ENCODE data around the gene BBS12.

BBS12 gene

DNA sequence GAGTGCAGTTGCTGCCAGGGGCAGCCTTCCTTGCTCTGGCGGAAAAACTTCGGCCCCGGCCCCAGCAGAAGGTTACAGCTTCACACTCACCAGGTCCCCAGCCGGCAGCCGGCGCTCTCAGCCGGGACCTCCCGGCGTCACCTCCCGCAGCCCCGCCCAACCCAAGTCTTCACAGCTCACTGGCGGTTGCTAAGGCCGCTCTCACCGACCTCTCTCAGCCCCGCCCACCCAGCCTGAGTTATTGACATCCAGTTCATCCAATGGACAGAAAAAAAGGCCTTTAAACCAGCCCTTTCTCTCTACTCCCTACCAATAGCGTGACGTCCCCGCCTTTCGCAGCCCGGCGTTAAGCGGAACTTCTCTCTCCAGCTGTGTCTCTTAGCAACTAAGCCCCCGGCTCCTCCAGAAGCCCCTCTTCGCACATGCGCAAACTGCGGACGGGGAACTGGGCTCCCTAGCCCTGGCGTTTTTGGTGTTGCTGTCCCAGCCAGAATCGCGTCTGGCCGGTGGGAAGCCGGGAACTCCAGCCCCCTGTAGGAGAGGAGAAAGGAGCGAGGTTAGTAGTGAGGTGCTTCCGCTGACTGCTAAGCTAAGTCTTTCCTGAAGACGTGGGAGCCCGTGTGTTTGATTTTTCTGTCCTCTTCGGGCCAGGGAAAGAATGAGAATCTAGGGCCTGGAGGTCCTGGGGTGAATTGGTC is at the start of gene BBS12:
TSS of gene BBS12 (plus strand) at position 376 of the 698 bp plus-strand sequence. CDS start 9,189 bp downstream, outside the sequence.
- Mint-ChIP-seq H3K36me3 (ENCODE audit: low read depth) (peaks cover 23% of the 10 kb centered on the region), H3K4me1 (peaks cover 38% of the 10 kb centered on the region), H3K27ac (peak within 1 kb of the TSS; percentile 91 to 97 (median 96)), H3K4me3 (peak within 1 kb of the TSS; percentile 95 to 96 (median 95)), H3K9me3 (peaks cover 8% of the 10 kb centered on the region), H3K27me3 (ENCODE audit: low read depth) (no peaks in the 10 kb centered on the region)
- TF ChIP-seq, protein P1, sequence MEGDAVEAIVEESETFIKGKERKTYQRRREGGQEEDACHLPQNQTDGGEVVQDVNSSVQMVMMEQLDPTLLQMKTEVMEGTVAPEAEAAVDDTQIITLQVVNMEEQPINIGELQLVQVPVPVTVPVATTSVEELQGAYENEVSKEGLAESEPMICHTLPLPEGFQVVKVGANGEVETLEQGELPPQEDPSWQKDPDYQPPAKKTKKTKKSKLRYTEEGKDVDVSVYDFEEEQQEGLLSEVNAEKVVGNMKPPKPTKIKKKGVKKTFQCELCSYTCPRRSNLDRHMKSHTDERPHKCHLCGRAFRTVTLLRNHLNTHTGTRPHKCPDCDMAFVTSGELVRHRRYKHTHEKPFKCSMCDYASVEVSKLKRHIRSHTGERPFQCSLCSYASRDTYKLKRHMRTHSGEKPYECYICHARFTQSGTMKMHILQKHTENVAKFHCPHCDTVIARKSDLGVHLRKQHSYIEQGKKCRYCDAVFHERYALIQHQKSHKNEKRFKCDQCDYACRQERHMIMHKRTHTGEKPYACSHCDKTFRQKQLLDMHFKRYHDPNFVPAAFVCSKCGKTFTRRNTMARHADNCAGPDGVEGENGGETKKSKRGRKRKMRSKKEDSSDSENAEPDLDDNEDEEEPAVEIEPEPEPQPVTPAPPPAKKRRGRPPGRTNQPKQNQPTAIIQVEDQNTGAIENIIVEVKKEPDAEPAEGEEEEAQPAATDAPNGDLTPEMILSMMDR (IDR thresholded peaks at IDR 0.05; ENCODE audit: unreplicated experiment in 3 of 3) = peak in 2 of 3 experiments; percentile 11 to 42

DNA sequence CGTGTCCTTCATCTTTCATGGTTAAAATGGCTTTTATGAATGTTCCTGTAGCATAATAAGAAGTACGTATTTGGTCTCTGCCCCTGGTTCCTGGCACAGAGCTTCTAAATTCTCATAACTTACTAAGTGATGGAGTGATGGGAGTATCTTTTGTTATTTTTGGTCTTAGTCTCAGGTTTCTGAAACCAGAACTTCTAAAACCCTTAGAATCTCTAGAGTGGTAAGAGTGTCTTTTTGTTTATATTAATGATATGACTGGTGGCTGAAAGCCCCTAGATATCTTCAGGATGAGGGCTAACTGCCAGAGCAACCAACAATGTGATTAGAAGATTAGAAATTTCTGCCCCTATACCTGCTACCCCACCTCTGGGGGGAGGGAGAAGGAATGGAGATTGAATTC is 45.8 kb upstream of the BBS12 start:
- no peaks in the 10 kb centered on the region for H3K36me3 Mint-ChIP-seq (ENCODE audit: low read depth)
- H3K27me3 Mint-ChIP-seq (ENCODE audit: low read depth) = no peaks in the 10 kb centered on the region
- no peak overlapping the region for H3K27ac Mint-ChIP-seq
- no peaks in the 10 kb centered on the region for H3K4me1 Mint-ChIP-seq
- no peak overlapping the region for H3K4me3 Mint-ChIP-seq
- peaks cover 4% of the 10 kb centered on the region for H3K9me3 Mint-ChIP-seq
- TF ChIP-seq, protein P1 (IDR thresholded peaks at IDR 0.05; ENCODE audit: unreplicated experiment in 3 of 3) = no peak

DNA sequence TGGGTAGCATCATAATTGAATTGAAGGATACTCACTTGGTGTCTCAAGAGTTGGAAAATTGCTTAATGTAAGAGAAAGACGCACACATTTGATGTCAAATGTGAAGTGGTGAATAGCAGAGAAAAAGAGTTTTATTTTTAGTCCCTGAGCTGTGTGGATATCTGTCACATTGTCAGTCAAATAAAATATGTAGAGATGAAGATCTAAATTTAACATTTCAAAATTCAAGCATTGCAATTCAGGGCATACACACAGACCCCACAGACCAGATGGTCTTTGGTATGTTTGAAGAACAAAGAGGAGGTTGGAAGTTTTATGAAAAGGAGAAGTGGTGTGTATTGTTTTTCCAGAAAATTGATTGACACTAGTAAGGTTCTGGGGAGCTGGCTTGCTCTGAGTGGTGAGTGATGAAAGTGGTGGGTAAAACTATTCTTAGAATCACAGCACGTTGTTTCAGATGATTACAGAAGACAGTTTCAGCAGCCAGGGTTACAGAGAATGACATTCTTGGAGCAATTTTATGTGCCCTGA is 44.9 kb upstream of the BBS12 start:
- TF ChIP-seq, protein P1 (IDR thresholded peaks at IDR 0.05; ENCODE audit: unreplicated experiment in 3 of 3) = no peak
- Mint-ChIP-seq H3K27me3 (ENCODE audit: low read depth) (no peaks in the 10 kb centered on the region), H3K4me3 (no peak overlapping the region), H3K9me3 (peaks cover 4% of the 10 kb centered on the region), H3K36me3 (ENCODE audit: low read depth) (no peaks in the 10 kb centered on the region), H3K4me1 (no peaks in the 10 kb centered on the region), H3K27ac (no peak overlapping the region)

DNA sequence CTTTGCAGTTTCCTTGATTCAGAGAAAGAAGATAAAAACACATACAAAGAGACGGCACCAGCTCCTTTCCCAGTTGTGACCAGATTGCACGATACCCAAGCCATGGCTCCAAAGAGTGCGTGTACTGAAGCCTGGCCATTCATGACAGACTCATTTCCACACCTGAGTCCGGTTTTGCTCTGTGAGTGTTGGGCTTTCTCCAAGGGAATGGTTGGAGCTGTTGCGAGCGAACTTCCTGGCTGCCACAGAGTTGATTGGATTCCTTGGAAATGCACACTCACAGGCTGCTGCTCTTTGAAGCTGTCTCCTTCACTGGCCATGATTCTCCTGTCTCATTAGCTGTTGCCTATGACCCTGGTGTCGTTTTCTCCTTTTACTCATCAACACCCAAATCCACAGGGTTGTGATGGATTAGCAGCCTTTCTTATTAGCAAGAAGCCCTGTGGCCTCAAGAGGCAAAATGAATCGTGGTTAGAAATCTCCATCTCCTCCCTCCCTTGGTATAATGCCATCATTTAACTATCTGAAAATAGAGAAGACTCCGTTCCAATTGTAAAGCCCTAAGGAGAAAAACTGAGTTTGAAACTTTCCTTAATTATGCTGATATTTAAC is 43.9 kb upstream of the BBS12 start:
- TF ChIP-seq, protein P1 (IDR thresholded peaks at IDR 0.05; ENCODE audit: unreplicated experiment in 3 of 3) = no peak
- Mint-ChIP-seq H3K36me3 (ENCODE audit: low read depth) (no peaks in the 10 kb centered on the region), H3K4me3 (no peak overlapping the region), H3K27ac (no peak overlapping the region), H3K9me3 (no peaks in the 10 kb centered on the region), H3K4me1 (no peaks in the 10 kb centered on the region), H3K27me3 (ENCODE audit: low read depth) (no peaks in the 10 kb centered on the region)

DNA sequence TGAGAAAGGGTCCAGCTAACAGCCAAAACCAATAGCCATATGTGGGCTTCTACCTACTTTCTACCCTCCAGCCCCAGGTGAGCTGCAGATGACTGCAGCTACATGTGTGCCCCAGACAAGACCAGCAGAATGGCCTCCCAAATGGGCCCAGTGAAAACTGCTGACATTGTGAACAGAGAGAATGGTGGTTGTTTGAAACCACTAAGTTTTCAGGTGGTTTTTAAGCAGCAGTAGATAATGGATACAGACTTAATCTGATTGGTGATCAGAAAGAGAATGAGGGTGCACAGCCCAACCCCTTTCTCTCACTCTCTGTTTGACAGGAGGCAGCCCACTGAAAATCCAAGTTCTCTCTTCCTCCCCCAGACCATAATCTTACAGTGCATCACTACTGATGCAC is 42.5 kb upstream of the BBS12 start:
- TF ChIP-seq, protein P1 (IDR thresholded peaks at IDR 0.05; ENCODE audit: unreplicated experiment in 3 of 3) = no peak
- no peaks in the 10 kb centered on the region for H3K9me3 Mint-ChIP-seq
- no peaks in the 10 kb centered on the region for H3K4me1 Mint-ChIP-seq
- H3K27ac Mint-ChIP-seq = no peak overlapping the region
- H3K4me3 Mint-ChIP-seq = no peak overlapping the region
- H3K36me3 Mint-ChIP-seq (ENCODE audit: low read depth) = no peaks in the 10 kb centered on the region
- H3K27me3 Mint-ChIP-seq (ENCODE audit: low read depth) = no peaks in the 10 kb centered on the region
